HepG2 (cell line): ENCODE results near the gene SUN1. TPM values are rescaled to one million over a fixed set of nuclear protein-coding genes. Genes with fewer than 3 reads are reported as not detected.

Experiments used
- DPF2 ChIP-seq: sonication (generic); formaldehyde crosslinking; IDR thresholded peaks from 2 replicates; pipeline ENCODE4 v1.4.0; 2020; ENCODE audit warnings: mild to moderate bottlenecking, low read depth, missing genetic modification reagents, borderline replicate concordance
- HNRNPLL ChIP-seq: fragments of 200-400 bp; formaldehyde crosslinking; IDR thresholded peaks from 2 replicates; pipeline ENCODE4 v1.6.1; 2017; ENCODE audit warnings: mild to moderate bottlenecking, low read depth, low read length; ENCODE audit not compliant: poor library complexity, severe bottlenecking
- POLR2AphosphoS5 ChIP-seq: IDR thresholded peaks from 2 replicates; pipeline ENCODE4 v1.6.1; 2012; ENCODE audit warnings: low read depth, low read length
- SNAPC5 ChIP-seq: sonication (generic); formaldehyde crosslinking; IDR thresholded peaks from 2 replicates; pipeline ENCODE4 v1.8.1; 2023; ENCODE audit warnings: mild to moderate bottlenecking, missing genetic modification reagents, borderline replicate concordance
- SP5 ChIP-seq: IDR thresholded peaks from 2 replicates; pipeline ENCODE4 v1.6.1; 2016; ENCODE audit warnings: low read depth, borderline replicate concordance
- ZBTB10 ChIP-seq: sonication (generic); formaldehyde crosslinking; IDR thresholded peaks from 2 replicates; pipeline ENCODE4 v1.4.0; 2020; ENCODE audit warnings: missing genetic modification reagents, borderline replicate concordance
- ZNF232 ChIP-seq: sonication (generic); formaldehyde crosslinking; IDR thresholded peaks from 2 replicates; pipeline ENCODE4 v1.4.0; 2020; ENCODE audit warnings: missing genetic modification reagents, borderline replicate concordance
- ZNF260 ChIP-seq: sonication (generic); formaldehyde crosslinking; IDR thresholded peaks from 2 replicates; pipeline ENCODE4 v1.4.0; 2020; ENCODE audit warnings: missing genetic modification reagents, low read depth, mild to moderate bottlenecking, borderline replicate concordance
- ZNF567 ChIP-seq: sonication (generic); formaldehyde crosslinking; IDR thresholded peaks from 2 replicates; pipeline ENCODE4 v1.8.1; 2023; ENCODE audit warnings: mild to moderate bottlenecking, missing genetic modification reagents, borderline replicate concordance
- ZSCAN5A ChIP-seq: sonication (generic); formaldehyde crosslinking; IDR thresholded peaks from 2 replicates; pipeline ENCODE4 v1.8.0; 2022; ENCODE audit warnings: mild to moderate bottlenecking, missing genetic modification reagents, borderline replicate concordance
- polyA plus RNA-seq, 8 experiments: library from polyadenylated mRNA; depleted of rRNA in 3 of 8; stranded (reverse) in 7 of 8; unstranded in 1 of 8; fragments of >200 nt; fragmentation: Illumina TruSeq in 4 of 8; extraction: Trizol in 4 of 8; gene quantifications; 2 replicates each; pipeline versions ENCODE4 v1.2.1 to v1.2.3, GENCODE V29; 2011 to 2016; ENCODE audit warnings: low read depth in 4 of 8, missing spikeins in 1 of 8, mixed read lengths in 1 of 8; ENCODE audit not compliant: insufficient read depth in 1 of 8
- total RNA-seq, 5 experiments: library from RNA; depleted of rRNA; stranded (reverse); fragments of >200 nt; fragmentation: Illumina TruSeq; extraction: Trizol; gene quantifications; 2 replicates each; pipeline ENCODE4 v1.2.3, GENCODE V29; 2016; ENCODE audit warnings: low read depth in 1 of 5
- TF ChIP-seq, protein P1 (sequence below): sonication (generic); formaldehyde crosslinking; IDR thresholded peaks from 2 replicates; pipeline ENCODE4 v1.4.0; 2020; ENCODE audit warnings: missing genetic modification reagents, borderline replicate concordance
- TF ChIP-seq, protein P2 (sequence below): sonication (generic); formaldehyde crosslinking; conservative IDR thresholded peaks from 2 replicates; pipeline ENCODE4 v1.4.0; 2020; ENCODE audit warnings: missing genetic modification reagents

The SUN1 gene
- total and polyA plus RNA-seq, 2 of the 13 experiments (the other 11 are each of a cell fraction or from before 2014, with no cell fraction given), result 47.0 to 126 TPM

DNA sequence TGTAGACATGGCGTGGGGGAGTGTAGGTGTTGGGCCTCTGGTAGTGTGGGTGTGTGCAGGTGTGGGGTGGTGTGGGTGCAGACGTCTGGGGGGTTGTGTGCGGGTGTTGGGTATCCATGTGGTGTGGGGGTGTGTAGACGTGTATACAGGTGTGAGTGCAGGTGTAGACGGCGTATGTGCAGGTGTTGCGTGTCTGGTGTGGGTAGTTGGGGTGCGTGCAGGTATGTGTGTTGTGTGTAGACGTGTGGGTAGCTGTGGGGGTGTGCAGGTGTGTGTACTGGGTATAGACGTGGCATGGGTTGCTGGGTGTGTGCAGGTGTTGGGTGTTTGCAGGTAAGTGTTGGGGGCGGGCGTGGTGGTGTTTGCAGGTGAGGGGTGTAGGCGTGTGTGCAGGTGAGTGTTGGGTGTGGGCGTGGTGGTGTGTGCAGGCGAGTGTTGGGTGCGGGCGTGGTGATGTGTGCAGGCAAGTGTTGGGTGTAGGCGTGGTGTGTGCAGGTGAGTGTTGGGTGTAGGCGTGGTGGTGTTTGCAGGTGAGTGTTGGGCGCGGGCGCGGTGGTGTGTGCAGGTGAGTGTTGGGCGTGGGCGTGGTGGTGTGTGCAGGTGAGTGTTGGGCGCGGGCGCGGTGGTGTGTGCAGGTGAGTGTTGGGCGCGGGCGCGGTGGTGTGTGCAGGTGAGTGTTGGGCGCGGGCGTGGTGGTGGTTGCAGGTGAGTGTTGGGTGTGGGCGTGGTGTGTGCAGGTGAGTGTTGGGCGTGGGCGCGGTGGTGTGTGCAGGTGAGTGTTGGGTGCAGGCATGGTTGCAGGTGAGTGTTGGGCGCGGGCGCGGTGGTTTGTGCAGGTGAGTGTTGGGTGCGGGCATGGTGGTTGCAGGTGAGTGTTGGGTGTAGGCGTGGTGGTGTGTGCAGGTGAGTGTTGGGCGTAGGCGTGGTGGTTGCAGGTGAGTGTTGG, 60.6 kb downstream of the SUN1 start (continued):
- TF ChIP-seq, protein P1, sequence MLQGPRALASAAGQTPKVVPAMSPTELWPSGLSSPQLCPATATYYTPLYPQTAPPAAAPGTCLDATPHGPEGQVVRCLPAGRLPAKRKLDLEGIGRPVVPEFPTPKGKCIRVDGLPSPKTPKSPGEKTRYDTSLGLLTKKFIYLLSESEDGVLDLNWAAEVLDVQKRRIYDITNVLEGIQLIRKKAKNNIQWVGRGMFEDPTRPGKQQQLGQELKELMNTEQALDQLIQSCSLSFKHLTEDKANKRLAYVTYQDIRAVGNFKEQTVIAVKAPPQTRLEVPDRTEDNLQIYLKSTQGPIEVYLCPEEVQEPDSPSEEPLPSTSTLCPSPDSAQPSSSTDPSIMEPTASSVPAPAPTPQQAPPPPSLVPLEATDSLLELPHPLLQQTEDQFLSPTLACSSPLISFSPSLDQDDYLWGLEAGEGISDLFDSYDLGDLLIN (CRISPR knock-in tag), result no peak
- TF ChIP-seq HNRNPLL, result peak; percentile 66
- TF ChIP-seq DPF2, result no peak
- TF ChIP-seq, protein P2, sequence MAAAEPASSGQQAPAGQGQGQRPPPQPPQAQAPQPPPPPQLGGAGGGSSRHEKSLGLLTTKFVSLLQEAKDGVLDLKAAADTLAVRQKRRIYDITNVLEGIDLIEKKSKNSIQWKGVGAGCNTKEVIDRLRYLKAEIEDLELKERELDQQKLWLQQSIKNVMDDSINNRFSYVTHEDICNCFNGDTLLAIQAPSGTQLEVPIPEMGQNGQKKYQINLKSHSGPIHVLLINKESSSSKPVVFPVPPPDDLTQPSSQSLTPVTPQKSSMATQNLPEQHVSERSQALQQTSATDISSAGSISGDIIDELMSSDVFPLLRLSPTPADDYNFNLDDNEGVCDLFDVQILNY (CRISPR knock-in tag), result no peak
- TF ChIP-seq ZSCAN5A, result no peak
- no peak for TF ChIP-seq ZNF567
- TF ChIP-seq ZNF260, result no peak
- TF ChIP-seq ZBTB10 (CRISPR knock-in tag), result no peak
- no peak for TF ChIP-seq SP5 (CRISPR knock-in tag)
- TF ChIP-seq SNAPC5, result no peak
- 0 out of 2 replicates have a peak, but pooled peaks have one; percentile 17 for TF ChIP-seq POLR2AphosphoS5
- no peak for TF ChIP-seq ZNF232 (CRISPR knock-in tag)
